HFF-Myc (cell line): ENCODE data around the gene RIBC1.

Source experiments
- DNase-seq: peaks from one replicate; pipeline ENCODE4 v3.0.0-alpha.2; 2011; ENCODE audit warnings: low read depth; ENCODE audit errors: extremely low read depth
- H3K4me3 ChIP-seq: replicated peaks from 2 replicates; pipeline ENCODE4 v1.5.1; 2011; ENCODE audit warnings: low read depth, mild to moderate bottlenecking, control low read depth, low read length
- TF ChIP-seq, protein P1 (sequence below): IDR thresholded peaks from 2 replicates; pipeline ENCODE4 v1.5.1; 2012; ENCODE audit warnings: mild to moderate bottlenecking, low read depth, low read length, control low read depth; ENCODE audit errors: missing control alignments

The RIBC1 gene

DNA sequence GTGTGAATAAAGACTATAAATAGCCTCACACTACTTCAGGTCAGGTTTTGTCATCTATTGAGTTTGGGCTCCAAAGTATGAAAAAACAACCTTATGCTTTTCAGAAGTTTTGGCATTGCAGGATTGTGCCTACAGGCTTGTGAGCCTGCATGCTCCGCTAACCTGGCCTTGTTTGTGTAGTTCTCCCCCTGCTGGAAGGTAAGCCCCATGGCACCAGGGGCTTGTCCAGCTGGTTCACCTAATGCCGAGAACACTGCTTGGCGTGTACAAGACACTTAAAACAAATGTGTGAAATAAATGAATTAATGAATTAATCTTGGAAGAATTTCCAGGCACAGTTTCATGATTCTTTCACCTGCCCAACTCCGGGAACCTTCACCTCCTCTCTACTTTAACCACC lies 13.3 kb downstream of the RIBC1 start:
- no peak overlapping the region for H3K4me3 ChIP-seq
- TF ChIP-seq, protein P1, sequence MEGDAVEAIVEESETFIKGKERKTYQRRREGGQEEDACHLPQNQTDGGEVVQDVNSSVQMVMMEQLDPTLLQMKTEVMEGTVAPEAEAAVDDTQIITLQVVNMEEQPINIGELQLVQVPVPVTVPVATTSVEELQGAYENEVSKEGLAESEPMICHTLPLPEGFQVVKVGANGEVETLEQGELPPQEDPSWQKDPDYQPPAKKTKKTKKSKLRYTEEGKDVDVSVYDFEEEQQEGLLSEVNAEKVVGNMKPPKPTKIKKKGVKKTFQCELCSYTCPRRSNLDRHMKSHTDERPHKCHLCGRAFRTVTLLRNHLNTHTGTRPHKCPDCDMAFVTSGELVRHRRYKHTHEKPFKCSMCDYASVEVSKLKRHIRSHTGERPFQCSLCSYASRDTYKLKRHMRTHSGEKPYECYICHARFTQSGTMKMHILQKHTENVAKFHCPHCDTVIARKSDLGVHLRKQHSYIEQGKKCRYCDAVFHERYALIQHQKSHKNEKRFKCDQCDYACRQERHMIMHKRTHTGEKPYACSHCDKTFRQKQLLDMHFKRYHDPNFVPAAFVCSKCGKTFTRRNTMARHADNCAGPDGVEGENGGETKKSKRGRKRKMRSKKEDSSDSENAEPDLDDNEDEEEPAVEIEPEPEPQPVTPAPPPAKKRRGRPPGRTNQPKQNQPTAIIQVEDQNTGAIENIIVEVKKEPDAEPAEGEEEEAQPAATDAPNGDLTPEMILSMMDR = peak; percentile 81
- DNase-seq = no peak

DNA sequence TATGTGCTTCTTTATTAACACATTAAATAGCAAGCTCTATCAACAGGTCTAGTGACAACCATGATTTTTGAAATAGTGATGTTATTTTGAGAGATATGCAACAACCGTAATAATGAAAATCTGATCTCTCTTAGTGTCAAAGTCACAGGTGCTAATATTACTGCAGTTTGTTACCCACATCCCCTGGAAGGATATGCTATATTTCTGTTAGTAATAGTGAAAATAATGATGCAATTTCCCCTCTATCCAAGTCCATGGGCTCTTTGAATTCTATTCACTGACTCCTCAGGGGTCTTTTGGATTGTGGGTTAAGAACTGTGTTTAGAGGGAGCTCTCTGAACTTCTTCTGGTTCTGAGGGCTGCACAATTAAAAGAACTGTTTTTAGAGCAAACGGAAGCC lies 14.5 kb downstream of the RIBC1 start:
- DNase-seq = no peak
- H3K4me3 ChIP-seq = no peak overlapping the region
- TF ChIP-seq, protein P1 = no peak

DNA sequence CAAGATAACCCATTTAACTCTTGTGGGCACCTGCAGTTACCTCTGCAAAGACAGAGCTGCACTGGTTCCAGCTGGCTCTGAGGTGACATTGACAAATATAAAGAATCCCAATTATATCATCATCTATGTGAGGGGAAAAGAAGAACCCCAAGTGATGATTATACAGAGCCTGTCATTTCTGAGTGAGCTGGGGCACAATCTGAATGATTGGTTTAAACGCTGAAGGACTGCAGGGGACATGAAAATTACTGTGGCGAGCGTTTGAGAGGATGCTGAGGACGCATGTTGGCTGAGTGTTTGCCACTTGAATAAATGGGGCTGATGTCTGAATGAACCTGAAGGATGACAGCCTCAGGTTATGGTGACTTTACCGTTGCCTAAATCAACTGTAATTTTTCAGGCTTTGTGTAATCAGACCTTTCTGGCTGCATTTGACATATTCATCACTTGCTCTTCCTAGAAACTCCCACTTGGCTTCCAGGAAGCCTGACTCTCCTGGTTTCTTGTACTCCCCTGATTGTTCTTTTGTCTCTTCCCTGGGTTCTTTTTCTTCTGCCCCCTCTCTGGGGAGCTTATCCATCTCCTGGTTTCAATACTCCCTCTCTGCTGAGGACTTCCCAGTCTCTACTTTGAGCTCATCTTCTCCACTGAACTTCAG lies 15.6 kb downstream of the RIBC1 start:
- TF ChIP-seq, protein P1 = no peak
- DNase-seq = no peak
- H3K4me3 ChIP-seq = no peak overlapping the region

DNA sequence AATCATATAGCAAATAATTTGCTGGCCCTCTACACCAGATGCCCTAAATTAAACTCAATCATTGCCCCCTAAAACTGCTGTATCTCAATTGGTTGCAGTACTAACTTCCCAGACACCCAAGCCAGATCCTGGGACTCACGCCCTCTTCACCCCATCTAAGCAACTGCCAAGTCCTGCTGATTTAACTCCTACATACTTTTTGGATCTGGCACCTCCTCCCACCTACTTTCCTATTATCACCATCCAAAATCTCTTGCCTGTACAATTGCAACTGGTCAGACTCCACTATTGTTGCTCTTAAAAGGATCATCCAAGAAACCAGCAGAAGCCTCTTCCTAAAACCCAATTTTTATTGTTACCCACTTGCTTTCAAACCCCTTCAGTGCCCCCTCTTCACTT lies 16.2 kb downstream of the RIBC1 start:
- DNase-seq = no peak

DNA sequence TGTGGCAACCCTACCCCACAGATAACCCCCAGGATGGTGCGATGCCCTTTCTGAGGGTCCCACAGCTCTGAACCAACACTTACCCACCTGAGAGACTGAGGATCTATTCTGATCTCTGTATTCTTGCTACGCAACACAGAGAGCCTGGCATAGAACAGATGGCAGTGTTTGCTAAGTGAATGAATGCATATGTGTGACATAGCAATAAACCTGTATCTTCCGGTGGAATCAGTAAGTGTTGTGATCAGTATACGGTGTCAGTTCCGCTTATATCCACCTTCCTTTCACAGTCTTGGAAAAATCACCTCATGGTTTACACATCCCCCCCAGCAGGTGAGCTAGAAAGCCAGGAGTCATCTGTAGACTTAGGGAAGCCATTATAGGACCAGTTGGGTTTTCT lies 17.4 kb downstream of the RIBC1 start:
- peak overlapping the region; percentile 34 for H3K4me3 ChIP-seq
- TF ChIP-seq, protein P1 = no peak
- no peak for DNase-seq

More for the DNA sequence above, 16.2 kb downstream of the RIBC1 start:
- no peak overlapping the region for H3K4me3 ChIP-seq
- TF ChIP-seq, protein P1 = no peak

DNA sequence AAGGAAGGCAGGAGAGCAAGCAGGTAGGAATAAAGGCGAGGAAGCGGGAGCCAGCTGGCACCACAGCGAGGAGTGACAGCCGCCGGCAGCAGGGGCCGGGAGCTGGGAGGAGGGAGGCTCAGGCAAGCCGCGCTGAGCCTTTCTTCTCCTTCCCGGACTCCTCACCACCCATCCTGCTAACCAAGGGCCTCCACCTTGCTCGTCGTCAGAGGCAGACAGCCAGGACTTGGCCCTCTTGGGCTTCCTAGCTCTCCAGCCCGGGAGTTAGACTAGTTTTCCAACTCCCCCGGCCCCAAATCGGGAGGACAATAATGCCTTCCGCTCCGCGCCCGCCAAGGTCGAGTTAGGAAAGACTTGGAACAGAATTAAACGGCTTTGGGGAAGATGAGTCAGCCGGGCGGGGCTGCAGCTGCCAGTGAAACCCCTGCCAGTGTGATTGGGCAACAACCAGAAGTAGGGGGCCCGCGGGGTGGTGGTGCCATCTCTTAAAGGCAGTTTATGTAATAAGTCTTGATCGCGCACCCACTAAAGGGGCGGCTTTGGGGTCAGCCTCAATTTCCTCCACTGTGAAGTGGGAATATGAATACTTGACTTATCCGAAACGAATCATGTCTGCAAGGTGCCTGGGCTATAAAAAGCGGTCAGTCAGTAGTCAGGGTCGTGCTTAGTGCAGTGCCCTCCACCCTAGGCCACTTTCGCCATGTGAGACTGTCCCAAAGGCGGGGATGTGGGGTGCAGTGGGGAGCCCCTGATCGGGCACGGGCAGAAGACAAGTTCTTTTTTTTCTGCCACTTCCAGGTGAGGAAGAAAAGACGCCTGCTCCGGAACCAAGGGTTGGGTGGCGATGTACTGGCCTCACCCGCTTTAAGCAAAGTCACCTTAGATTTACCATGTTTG lies 18.2 kb downstream of the RIBC1 start:
- DNase-seq = no peak
- TF ChIP-seq, protein P1 = no peak
- peak overlapping the region; percentile 34 for H3K4me3 ChIP-seq
